Ramos (cell line): Measurements from ENCODE around the gene DNAJC6.
"Not testable (repeated sequence)": the region's sequence is repeated elsewhere in the genome, so short reads cannot be mapped to it uniquely, and the experiment has no call there.

Experiments
- in situ Hi-C: fragments of 300-500 bp; cut with MboI; formaldehyde crosslinking; loops from one replicate; pipeline ENCODE4 v1.14.3; 2022; ENCODE audit warnings: low sequenced_read_pairs; ENCODE audit not compliant: unreplicated experiment

Gene DNAJC6

GRCh38 chr1:65344171-65344814, 35.0 kb downstream of the DNAJC6 start:
- in situ Hi-C loops, result no loop called here

GRCh38 chr1:65346190-65346589, 36.8 kb downstream of the DNAJC6 start:
- in situ Hi-C loops, result no loop called here

- in situ Hi-C loops, result no loop called here
These were observed 45.8 kb downstream of the DNAJC6 start for GRCh38 chr1:65355031-65355712.

GRCh38 chr1:65357291-65357960, 48.1 kb downstream of the DNAJC6 start:
- in situ Hi-C loops, result no loop called here

- in situ Hi-C loops, result no loop called here
These were observed 50.5 kb downstream of the DNAJC6 start for GRCh38 chr1:65359888-65360287.

GRCh38 chr1:65360648-65361047, 51.3 kb downstream of the DNAJC6 start:
- in situ Hi-C loops, result no loop called here

- in situ Hi-C loops, result no loop called here
These were observed 53.2 kb downstream of the DNAJC6 start for GRCh38 chr1:65362545-65362944.

GRCh38 chr1:65363484-65363883, 54.1 kb downstream of the DNAJC6 start:
- in situ Hi-C loops, result no loop called here

GRCh38 chr1:65368403-65368802, 59.1 kb downstream of the DNAJC6 start:
- in situ Hi-C loops, result no loop called here

GRCh38 chr1:65371544-65371943, 62.2 kb downstream of the DNAJC6 start:
- in situ Hi-C loops, result no loop called here

- in situ Hi-C loops, result no loop called here
These were observed 63.2 kb downstream of the DNAJC6 start for GRCh38 chr1:65372557-65372956.

GRCh38 chr1:65377496-65378246, 68.3 kb downstream of the DNAJC6 start:
- in situ Hi-C loops, result no loop called here

- in situ Hi-C loops, result no loop called here
These were observed 69.1 kb downstream of the DNAJC6 start for GRCh38 chr1:65378247-65378946.

- in situ Hi-C loops, result not testable (repeated sequence)
These were observed 75.1 kb downstream of the DNAJC6 start for GRCh38 chr1:65384426-65384825.

- in situ Hi-C loops, result no loop called here
These were observed 77.1 kb downstream of the DNAJC6 start for GRCh38 chr1:65386439-65386838.

- in situ Hi-C loops, result no loop called here
These were observed 78.5 kb downstream of the DNAJC6 start for GRCh38 chr1:65387821-65388220.

GRCh38 chr1:65388908-65389695, 79.8 kb downstream of the DNAJC6 start:
- in situ Hi-C loops, result no loop called here

- in situ Hi-C loops, result no loop called here
These were observed 83.2 kb downstream of the DNAJC6 start for GRCh38 chr1:65392497-65392896.

GRCh38 chr1:65393347-65393746, 84.0 kb downstream of the DNAJC6 start:
- in situ Hi-C loops, result no loop called here
